Testis (tissue), 2 donors: ENCODE results near the gene ZNF648.

Experiments
- CTCF ChIP-seq, 3 experiments: fragments of 450-650 bp in 2 of 3; fragments of 200-600 bp in 1 of 3; sonication (generic) in 1 of 3; IDR thresholded peaks; one replicate each; pipeline ENCODE4 v1.5.1; 2016 to 2019; ENCODE audit warnings: antibody characterized with exemption in 3 of 3, mild to moderate bottlenecking in 2 of 3, moderate library complexity in 1 of 3
- POLR2A ChIP-seq: fragments of 450-650 bp; IDR thresholded peaks from one replicate; pipeline ENCODE4 v1.6.1; 2017; ENCODE audit warnings: antibody characterized with exemption, mild to moderate bottlenecking, moderate library complexity

- TF ChIP-seq CTCF (IDR thresholded peaks at IDR 0.05): no peak
- TF ChIP-seq POLR2A: no peak
Measured at GRCh38 chr1:182095946-182096345, 34.4 kb upstream of the ZNF648 start.
